SK-N-SH (cell line): Measurements from ENCODE around the gene NAALADL1. TPM values are rescaled to one million over a fixed set of nuclear protein-coding genes. Genes with fewer than 3 reads are reported as not detected.

Experiments
- CTCF ChIA-PET: fragments of 300-600, 350-600 bp; formaldehyde crosslinking; extraction: SDS; loops from one replicate; lab custom pipeline; 2021; lab: Yijun Ruan, JAX
- POLR2A ChIA-PET: fragments of 350-600 bp; sonication (Branson Sonifier 250); formaldehyde crosslinking; extraction: SDS; loops from one replicate; lab custom pipeline; 2020; ENCODE audit warnings: antibody characterized with exemption, inconsistent platforms; lab: Yijun Ruan, JAX
- DNase-seq: peaks from one replicate; pipeline ENCODE4 v3.0.0; 2012
- H2AFZ ChIP-seq: fragments of 200-600 bp; sonication (generic); 2 replicates; pipeline ENCODE4 v1.8.1; 2016; ENCODE audit warnings: antibody characterized with exemption, mild to moderate bottlenecking, low read depth
- H3F3A ChIP-seq: fragments of 200-600 bp; sonication (generic); replicated peaks from 2 replicates; pipeline ENCODE3; 2016; ENCODE audit warnings: antibody characterized with exemption, mild to moderate bottlenecking; ENCODE audit not compliant: insufficient read depth
- H3K27ac ChIP-seq, 2 experiments: fragments of 200-500 bp in 1 of 2; fragments of 200-600 bp in 1 of 2; sonication (Bioruptor generic) in 1 of 2; sonication (generic), shearing (Covaris generic) in 1 of 2; 2 replicates each; pipeline versions ENCODE4 v1.5.1 to v1.6.1; 2014 to 2016; ENCODE audit warnings: low read depth in 2 of 2, inconsistent platforms in 1 of 2, low read length in 1 of 2, mild to moderate bottlenecking in 1 of 2, mixed read lengths in 1 of 2
- H3K27me3 ChIP-seq: fragments of 200-600 bp; sonication (generic), shearing (Covaris generic); 2 replicates; pipeline ENCODE4 v1.6.1; 2016; ENCODE audit warnings: mixed run types; ENCODE audit not compliant: insufficient read depth
- H3K36me3 ChIP-seq, 2 experiments: fragments of 200-500 bp in 1 of 2; fragments of 200-600 bp in 1 of 2; sonication (Bioruptor generic) in 1 of 2; sonication (generic) in 1 of 2; replicated peaks in 1 of 2; 2 replicates each; pipeline versions ENCODE3 to v1.5.1; 2014 to 2016; ENCODE audit warnings: low read length in 1 of 2, mild to moderate bottlenecking in 1 of 2; ENCODE audit not compliant: insufficient read depth in 2 of 2, control insufficient read depth in 1 of 2
- H3K4me1 ChIP-seq, 2 experiments: fragments of 200-500 bp in 1 of 2; fragments of 200-600 bp in 1 of 2; sonication (Bioruptor generic) in 1 of 2; sonication (generic), shearing (Covaris generic) in 1 of 2; 2 replicates each; pipeline versions ENCODE4 v1.5.1 to v1.6.1; 2014 to 2016; ENCODE audit warnings: low read depth in 1 of 2, low read length in 1 of 2, mixed run types in 1 of 2; ENCODE audit not compliant: insufficient read depth in 2 of 2, control insufficient read depth in 1 of 2
- H3K4me2 ChIP-seq: fragments of 200-600 bp; sonication (generic), shearing (Covaris generic); 2 replicates; pipeline ENCODE4 v1.6.1; 2017; ENCODE audit warnings: mixed run types
- H3K4me3 ChIP-seq, 2 experiments: fragments of 200-500 bp in 1 of 2; fragments of 200-600 bp in 1 of 2; sonication (Bioruptor generic) in 1 of 2; sonication (generic), shearing (Covaris generic) in 1 of 2; 2 replicates each; pipeline versions ENCODE4 v1.5.1 to v1.8.1; 2014 to 2016; ENCODE audit warnings: low read depth in 2 of 2, inconsistent platforms in 1 of 2, low read length in 1 of 2, mild to moderate bottlenecking in 1 of 2, mixed read lengths in 1 of 2, moderate library complexity in 1 of 2
- H3K79me2 ChIP-seq: fragments of 200-600 bp; sonication (generic); 2 replicates; pipeline ENCODE4 v1.8.1; 2017; ENCODE audit warnings: mild to moderate bottlenecking; ENCODE audit not compliant: insufficient read depth
- H3K9ac ChIP-seq: fragments of 200-600 bp; sonication (generic); 2 replicates; pipeline ENCODE4 v1.6.1; 2017; ENCODE audit warnings: mixed run types
- H3K9me2 ChIP-seq: fragments of 200-600 bp; sonication (generic); 2 replicates; pipeline ENCODE4 v1.6.1; 2017; ENCODE audit warnings: mixed run types
- H3K9me3 ChIP-seq: fragments of 200-600 bp; sonication (generic); 2 replicates; pipeline ENCODE4 v1.6.1; 2017; ENCODE audit warnings: mixed run types, mild to moderate bottlenecking, moderate library complexity
- H4K20me1 ChIP-seq: fragments of 200-600 bp; sonication (generic); 2 replicates; pipeline ENCODE4 v1.6.1; 2017; ENCODE audit warnings: mild to moderate bottlenecking, mixed run types; ENCODE audit not compliant: insufficient read depth
- CHD2 ChIP-seq: fragments of 150-350 bp; IDR thresholded peaks from 2 replicates; pipeline ENCODE4 v1.6.1; 2018; ENCODE audit warnings: low read length; ENCODE audit not compliant: partially characterized antibody
- CTCF ChIP-seq: fragments of 200-600 bp; sonication (generic); IDR thresholded peaks from 2 replicates; pipeline ENCODE4 v1.6.1; 2017; ENCODE audit warnings: antibody characterized with exemption, mild to moderate bottlenecking, moderate library complexity
- ELF1 ChIP-seq: IDR thresholded peaks from 2 replicates; pipeline ENCODE4 v1.4.0; 2012
- FOSL2 ChIP-seq: IDR thresholded peaks from 2 replicates; pipeline ENCODE4 v1.4.0; 2012; ENCODE audit warnings: low read depth, mild to moderate bottlenecking, moderate library complexity, borderline replicate concordance
- FOXJ3 ChIP-seq: sonication (generic); formaldehyde crosslinking; IDR thresholded peaks from 2 replicates; pipeline ENCODE4 v1.5.1; 2020; ENCODE audit warnings: mild to moderate bottlenecking, missing genetic modification reagents
- GABPA ChIP-seq: IDR thresholded peaks from 2 replicates; pipeline ENCODE4 v1.4.0; 2012; ENCODE audit warnings: low read depth, mild to moderate bottlenecking
- IRF3 ChIP-seq: fragments of 150-350 bp; IDR thresholded peaks from 2 replicates; pipeline ENCODE4 v1.6.1; 2016; ENCODE audit warnings: mild to moderate bottlenecking, low read depth, low read length
- JUND ChIP-seq: IDR thresholded peaks from 2 replicates; pipeline ENCODE4 v1.4.0; 2012
- MAX ChIP-seq: IDR thresholded peaks from 2 replicates; pipeline ENCODE4 v1.4.0; 2012; ENCODE audit warnings: low read depth
- MEF2A ChIP-seq: IDR thresholded peaks from 2 replicates; pipeline ENCODE4 v1.4.0; 2012; ENCODE audit warnings: low read depth, borderline replicate concordance
- NFIC ChIP-seq: IDR thresholded peaks from 2 replicates; pipeline ENCODE4 v1.4.0; 2012; ENCODE audit warnings: borderline replicate concordance
- RFX5 ChIP-seq: IDR thresholded peaks from 2 replicates; pipeline ENCODE4 v1.6.1; 2012; ENCODE audit warnings: mild to moderate bottlenecking, improper control_type of control experiment, low read length
- RXRA ChIP-seq: IDR thresholded peaks from 2 replicates; pipeline ENCODE4 v1.4.0; 2012; ENCODE audit warnings: low read depth, mild to moderate bottlenecking, borderline replicate concordance
- SIN3A ChIP-seq: IDR thresholded peaks from 2 replicates; pipeline ENCODE4 v1.6.1; 2012; ENCODE audit warnings: low read depth, mild to moderate bottlenecking, low read length, moderate library complexity, borderline replicate concordance
- TAF1 ChIP-seq: IDR thresholded peaks from 2 replicates; pipeline ENCODE4 v1.6.1; 2012; ENCODE audit warnings: low read depth, mild to moderate bottlenecking, low read length, moderate library complexity, borderline replicate concordance
- YY1 ChIP-seq: IDR thresholded peaks from 2 replicates; pipeline ENCODE4 v1.4.0; 2012; ENCODE audit warnings: low read depth, mild to moderate bottlenecking
- WGBS: methylation state at CpG from one replicate; pipeline ENCODE4 v1.1.6; 2017; ENCODE audit warnings: low lambda C conversion rate; 5-methylcytosine and 5-hydroxymethylcytosine counted together
- polyA plus RNA-seq, 3 experiments: library from polyadenylated mRNA; depleted of rRNA; stranded (reverse); fragments of >200 nt; gene quantifications; 2 replicates each; pipeline ENCODE4 v1.2.3, GENCODE V29; 2012
- TF ChIP-seq, protein P1 (sequence below): IDR thresholded peaks from 2 replicates; pipeline ENCODE4; 2012
- TF ChIP-seq, protein P2 (sequence below): IDR thresholded peaks from 2 replicates; pipeline ENCODE4 v1.4.0; 2012; ENCODE audit warnings: low read depth, borderline replicate concordance
- TF ChIP-seq, protein P3 (sequence below): IDR thresholded peaks from 2 replicates; pipeline ENCODE4 v1.4.0; 2012; ENCODE audit warnings: low read depth, borderline replicate concordance

NAALADL1 gene
- polyA plus RNA-seq, 1 of the 3 experiments (the other 2 are of a cell fraction) = not detected

- no peaks in the 10 kb centered on the region for H3K9me2 ChIP-seq
- WGBS = 71% methylated on average over 9 of the region's 9 CpGs
- no peaks in the 10 kb centered on the region for H3K27me3 ChIP-seq
- H3K4me2 ChIP-seq = no peak overlapping the region
- CTCF ChIA-PET = interaction anchor here (1.1 to 1.8 kb wide), 2 partner anchors 9 to 55 kb away, joined by 3 to 5 read pairs; partner anchors contain the start of gene ARL2
- H3K36me3 ChIP-seq = no peaks in the 10 kb centered on the region
- no peaks in the 10 kb centered on the region for H4K20me1 ChIP-seq
- no peak overlapping the region for H2AFZ ChIP-seq
- no peaks in the 10 kb centered on the region for H3K9me3 ChIP-seq
- no peaks in the 10 kb centered on the region; a peak in 1 of 4 replicates for H3K4me1 ChIP-seq
- no peaks in the 10 kb centered on the region for H3K79me2 ChIP-seq
- H3K9ac ChIP-seq = no peak overlapping the region
- H3F3A ChIP-seq = no peaks in the 10 kb centered on the region
- DNase-seq = no peak
- TF ChIP-seq MAX (no peak), RFX5 (no peak), FOSL2 (no peak), MEF2A (no peak), YY1 (no peak), RXRA (no peak), JUND (no peak), NFIC (no peak), ELF1 (no peak), IRF3 (no peak), CTCF (no peak), FOXJ3 (CRISPR knock-in tag) (no peak), TAF1 (no peak), CHD2 (no peak), GABPA (no peak), SIN3A (no peak)
- TF ChIP-seq, protein P1, sequence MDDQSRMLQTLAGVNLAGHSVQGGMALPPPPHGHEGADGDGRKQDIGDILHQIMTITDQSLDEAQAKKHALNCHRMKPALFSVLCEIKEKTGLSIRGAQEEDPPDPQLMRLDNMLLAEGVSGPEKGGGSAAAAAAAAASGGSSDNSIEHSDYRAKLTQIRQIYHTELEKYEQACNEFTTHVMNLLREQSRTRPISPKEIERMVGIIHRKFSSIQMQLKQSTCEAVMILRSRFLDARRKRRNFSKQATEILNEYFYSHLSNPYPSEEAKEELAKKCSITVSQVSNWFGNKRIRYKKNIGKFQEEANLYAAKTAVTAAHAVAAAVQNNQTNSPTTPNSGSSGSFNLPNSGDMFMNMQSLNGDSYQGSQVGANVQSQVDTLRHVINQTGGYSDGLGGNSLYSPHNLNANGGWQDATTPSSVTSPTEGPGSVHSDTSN = no peak
- TF ChIP-seq, protein P2, sequence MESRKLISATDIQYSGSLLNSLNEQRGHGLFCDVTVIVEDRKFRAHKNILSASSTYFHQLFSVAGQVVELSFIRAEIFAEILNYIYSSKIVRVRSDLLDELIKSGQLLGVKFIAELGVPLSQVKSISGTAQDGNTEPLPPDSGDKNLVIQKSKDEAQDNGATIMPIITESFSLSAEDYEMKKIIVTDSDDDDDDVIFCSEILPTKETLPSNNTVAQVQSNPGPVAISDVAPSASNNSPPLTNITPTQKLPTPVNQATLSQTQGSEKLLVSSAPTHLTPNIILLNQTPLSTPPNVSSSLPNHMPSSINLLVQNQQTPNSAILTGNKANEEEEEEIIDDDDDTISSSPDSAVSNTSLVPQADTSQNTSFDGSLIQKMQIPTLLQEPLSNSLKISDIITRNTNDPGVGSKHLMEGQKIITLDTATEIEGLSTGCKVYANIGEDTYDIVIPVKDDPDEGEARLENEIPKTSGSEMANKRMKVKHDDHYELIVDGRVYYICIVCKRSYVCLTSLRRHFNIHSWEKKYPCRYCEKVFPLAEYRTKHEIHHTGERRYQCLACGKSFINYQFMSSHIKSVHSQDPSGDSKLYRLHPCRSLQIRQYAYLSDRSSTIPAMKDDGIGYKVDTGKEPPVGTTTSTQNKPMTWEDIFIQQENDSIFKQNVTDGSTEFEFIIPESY = no peak
- TF ChIP-seq, protein P3, sequence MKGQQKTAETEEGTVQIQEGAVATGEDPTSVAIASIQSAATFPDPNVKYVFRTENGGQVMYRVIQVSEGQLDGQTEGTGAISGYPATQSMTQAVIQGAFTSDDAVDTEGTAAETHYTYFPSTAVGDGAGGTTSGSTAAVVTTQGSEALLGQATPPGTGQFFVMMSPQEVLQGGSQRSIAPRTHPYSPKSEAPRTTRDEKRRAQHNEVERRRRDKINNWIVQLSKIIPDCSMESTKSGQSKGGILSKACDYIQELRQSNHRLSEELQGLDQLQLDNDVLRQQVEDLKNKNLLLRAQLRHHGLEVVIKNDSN = no peak
- POLR2A ChIA-PET = no interaction called here
- H3K4me3 ChIP-seq = no peak overlapping the region
- no peak overlapping the region for H3K27ac ChIP-seq
Measured at GRCh38 chr11:65069217-65069616, 10.9 kb upstream of the NAALADL1 start.
